Neuronal stem cell (in vitro differentiated cells): ENCODE data around the gene ELANE.

ENCODE experiments used
- DNase-seq: peaks from one replicate; pipeline ENCODE4 v3.0.0-alpha.2; 2013; ENCODE audit warnings: low spot score
- H2AFZ ChIP-seq: one replicate; pipeline ENCODE4 v1.6.1; 2013; ENCODE audit warnings: mild to moderate bottlenecking, low read length, inconsistent platforms
- H2AK5ac ChIP-seq: 2 replicates; pipeline ENCODE4 v1.6.1; 2013; ENCODE audit warnings: low read depth, mild to moderate bottlenecking, inconsistent platforms, low read length, moderate library complexity, mixed read lengths
- H2BK120ac ChIP-seq: 2 replicates; pipeline ENCODE4 v1.6.1; 2013; ENCODE audit warnings: low read depth, mild to moderate bottlenecking, inconsistent platforms, low read length, moderate library complexity, mixed read lengths
- H2BK12ac ChIP-seq: one replicate; pipeline ENCODE4 v1.6.1; 2013; ENCODE audit warnings: low read length, inconsistent platforms
- H2BK15ac ChIP-seq: 2 replicates; pipeline ENCODE4 v1.6.1; 2013; ENCODE audit warnings: mild to moderate bottlenecking, low read length, inconsistent platforms, mixed read lengths
- H2BK5ac ChIP-seq: one replicate; pipeline ENCODE4 v1.6.1; 2013; ENCODE audit warnings: inconsistent platforms, mild to moderate bottlenecking, low read length, moderate library complexity
- H3K14ac ChIP-seq: one replicate; pipeline ENCODE4 v1.6.1; 2013; ENCODE audit warnings: low read length, inconsistent platforms
- H3K18ac ChIP-seq: 2 replicates; pipeline ENCODE4 v1.6.1; 2013; ENCODE audit warnings: low read length, inconsistent platforms
- H3K23ac ChIP-seq: 2 replicates; pipeline ENCODE4 v1.6.1; 2013; ENCODE audit warnings: low read depth, mild to moderate bottlenecking, mixed read lengths, low read length, inconsistent platforms; ENCODE audit not compliant: poor library complexity
- H3K27ac ChIP-seq: replicated peaks from 3 replicates; pipeline ENCODE4 v1.5.1; 2013; ENCODE audit warnings: low read length, inconsistent platforms
- H3K27me3 ChIP-seq, 3 experiments: 2 replicates each; pipeline ENCODE4 v1.6.1; 2013; ENCODE audit warnings: low read length in 3 of 3, mild to moderate bottlenecking in 2 of 3, inconsistent platforms in 1 of 3, low read depth in 1 of 3, mixed read lengths in 1 of 3, moderate library complexity in 1 of 3; ENCODE audit not compliant: control insufficient read depth in 3 of 3, insufficient read depth in 3 of 3
- H3K36me3 ChIP-seq, 2 donors: replicated peaks in 1 of 2; 2 replicates each; pipeline ENCODE4 v1.6.1; 2013; ENCODE audit warnings: low read length in 2 of 2; ENCODE audit not compliant: control insufficient read depth in 2 of 2, insufficient read depth in 2 of 2
- H3K4ac ChIP-seq: 2 replicates; pipeline ENCODE4 v1.6.1; 2013; ENCODE audit warnings: inconsistent platforms, mild to moderate bottlenecking, low read length, moderate library complexity
- H3K4me1 ChIP-seq, 2 donors: 1 replicate in 1 of 2; 2 replicates in 1 of 2; pipeline ENCODE4 v1.6.1; 2013; ENCODE audit warnings: low read length in 2 of 2, low read depth in 1 of 2; ENCODE audit not compliant: control insufficient read depth in 2 of 2, insufficient read depth in 1 of 2
- H3K4me2 ChIP-seq: one replicate; pipeline ENCODE4 v1.6.1; 2013; ENCODE audit warnings: mild to moderate bottlenecking, low read length, inconsistent platforms; ENCODE audit not compliant: insufficient read depth, poor library complexity, severe bottlenecking
- H3K4me3 ChIP-seq, 2 donors: 2 replicates each; pipeline ENCODE4 v1.5.1; 2013; ENCODE audit warnings: low read length in 2 of 2, mild to moderate bottlenecking in 2 of 2, inconsistent platforms in 1 of 2, moderate library complexity in 1 of 2
- H3K79me1 ChIP-seq: one replicate; pipeline ENCODE4 v1.6.1; 2013; ENCODE audit warnings: low read depth, mild to moderate bottlenecking, inconsistent platforms, low read length, moderate library complexity
- H3K9ac ChIP-seq: one replicate; pipeline ENCODE4 v1.6.1; 2013; ENCODE audit warnings: mild to moderate bottlenecking, low read depth, low read length, inconsistent platforms; ENCODE audit not compliant: poor library complexity
- H3K9me3 ChIP-seq, 2 donors: replicated peaks in 1 of 2; 2 replicates each; pipeline versions ENCODE3 to v1.6.1; 2013; ENCODE audit warnings: low read length in 2 of 2, mild to moderate bottlenecking in 2 of 2, inconsistent platforms in 1 of 2, low read depth in 1 of 2, mixed read lengths in 1 of 2, moderate library complexity in 1 of 2; ENCODE audit not compliant: control insufficient read depth in 2 of 2, insufficient read depth in 1 of 2
- H4K8ac ChIP-seq: one replicate; pipeline ENCODE4 v1.6.1; 2013; ENCODE audit warnings: low read depth, mild to moderate bottlenecking, inconsistent platforms, low read length, moderate library complexity
- H4K91ac ChIP-seq: one replicate; pipeline ENCODE4 v1.6.1; 2013; ENCODE audit warnings: low read length, low read depth, mild to moderate bottlenecking, inconsistent platforms; ENCODE audit not compliant: poor library complexity
- WGBS, 2 donors: extraction: QIAGEN DNeasy Blood & Tissue Kit; methylation state at CpG; one replicate each; pipeline ENCODE4 v1.1.7; 2013; ENCODE audit warnings: missing lambda C conversion rate in 2 of 2, mixed read lengths in 1 of 2; ENCODE audit not compliant: insufficient read length in 2 of 2, insufficient replicate concordance in 1 of 2; ENCODE audit errors: extremely low coverage in 2 of 2; 5-methylcytosine and 5-hydroxymethylcytosine counted together

Gene ELANE

DNA sequence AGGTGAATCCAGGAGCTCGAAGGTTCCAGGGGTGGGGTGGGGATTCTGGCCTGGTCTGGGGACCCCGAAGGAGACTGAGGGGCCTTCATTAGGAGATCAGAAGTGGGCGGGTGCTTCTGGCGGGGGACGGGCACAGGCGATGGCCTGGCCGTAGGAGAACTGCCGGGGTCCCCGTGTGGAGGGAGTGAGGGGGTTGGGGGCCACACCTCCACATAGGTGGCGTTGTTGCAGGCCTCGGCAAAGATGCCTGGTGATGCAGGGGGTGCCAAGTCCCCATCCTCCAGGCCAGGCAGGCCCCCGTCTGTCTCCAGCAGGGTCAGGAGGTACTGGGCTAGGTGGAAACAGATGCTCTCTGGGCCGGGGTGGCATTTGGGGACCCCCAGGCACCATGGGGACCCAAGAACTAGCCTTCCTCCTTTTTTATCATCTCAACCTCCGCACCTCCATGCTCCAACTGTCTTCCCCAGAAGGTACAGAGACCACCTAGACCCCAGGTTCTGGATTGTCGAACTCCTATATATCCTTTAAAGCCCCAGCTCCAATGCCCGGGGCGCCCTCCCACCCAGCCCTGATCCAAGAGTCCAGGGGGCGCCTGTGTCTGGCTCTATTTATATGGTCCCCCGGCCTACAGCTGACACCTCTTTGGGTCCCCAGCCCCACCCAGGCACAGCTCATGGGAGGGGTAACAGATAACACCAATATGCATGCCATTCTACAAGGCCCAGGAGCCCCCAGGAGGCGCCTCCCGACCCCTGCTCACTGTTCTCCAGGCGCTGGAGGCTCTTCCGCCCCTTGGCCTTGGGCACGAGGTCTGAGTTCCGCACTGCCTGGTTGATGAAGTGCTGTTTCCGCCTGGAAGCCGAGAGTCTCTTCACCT lies 49.4 kb downstream of the ELANE start:
- H4K91ac ChIP-seq: no peak overlapping the region
- H2AFZ ChIP-seq: no peak overlapping the region
- H2AK5ac ChIP-seq: no peak overlapping the region
- H3K18ac ChIP-seq: no peak overlapping the region
- no peak overlapping the region for H4K8ac ChIP-seq
- no CpG with 5 or more reads among the region's 27 CpGs for WGBS, 2 donors
- no peak overlapping the region for H3K27ac ChIP-seq
- no peak overlapping the region for H3K9ac ChIP-seq
- H3K36me3 ChIP-seq: peaks cover 3 to 49% of the 10 kb centered on the region in 2 donors
- no peak overlapping the region for H3K4me2 ChIP-seq
- peaks cover 13% of the 10 kb centered on the region for H3K79me1 ChIP-seq
- H3K4ac ChIP-seq: peak overlapping the region; percentile 3
- H3K27me3 ChIP-seq: no peaks in the 10 kb centered on the region
- no peak overlapping the region for H2BK12ac ChIP-seq
- H3K9me3 ChIP-seq: no peaks in the 10 kb centered on the region
- H2BK5ac ChIP-seq: peak overlapping the region; percentile 66
- no peak overlapping the region for H2BK120ac ChIP-seq
- no peak for DNase-seq
- no peak overlapping the region for H3K4me3 ChIP-seq
- no peak overlapping the region for H3K14ac ChIP-seq
- no peak overlapping the region for H3K23ac ChIP-seq
- no peak overlapping the region for H2BK15ac ChIP-seq
- peaks cover 5 to 7% of the 10 kb centered on the region in 2 donors for H3K4me1 ChIP-seq

DNA sequence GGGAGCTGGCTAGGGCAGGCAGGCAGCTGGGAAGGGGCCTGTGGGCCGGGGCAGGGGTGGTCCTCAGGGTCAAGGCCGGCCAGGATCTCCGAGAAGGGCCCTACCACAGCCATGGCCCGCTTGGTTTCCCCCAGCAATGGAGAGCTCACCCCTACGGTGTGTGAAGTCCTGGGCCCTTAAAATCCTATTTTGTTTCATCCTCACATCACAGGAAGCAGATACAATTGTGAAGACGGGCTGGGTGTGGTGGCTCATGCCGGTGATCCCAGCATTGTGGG lies 49.9 kb downstream of the ELANE start:
- no peak overlapping the region for H2BK15ac ChIP-seq
- no peaks in the 10 kb centered on the region for H3K9me3 ChIP-seq
- WGBS, 2 donors: no CpG with 5 or more reads among the region's 7 CpGs
- H3K79me1 ChIP-seq: peaks cover 13% of the 10 kb centered on the region
- peaks cover 5 to 7% of the 10 kb centered on the region in 2 donors for H3K4me1 ChIP-seq
- H3K4me3 ChIP-seq: no peak overlapping the region
- H3K4ac ChIP-seq: peak overlapping the region; percentile 3
- H2BK5ac ChIP-seq: no peak overlapping the region
- no peak overlapping the region for H2AFZ ChIP-seq
- H4K8ac ChIP-seq: no peak overlapping the region
- no peak overlapping the region for H3K18ac ChIP-seq
- no peak overlapping the region for H3K14ac ChIP-seq
- H3K23ac ChIP-seq: no peak overlapping the region
- H3K27me3 ChIP-seq: no peaks in the 10 kb centered on the region
- peaks cover 3 to 43% of the 10 kb centered on the region in 2 donors for H3K36me3 ChIP-seq
- H3K4me2 ChIP-seq: no peak overlapping the region
- H2BK12ac ChIP-seq: no peak overlapping the region
- H2BK120ac ChIP-seq: no peak overlapping the region
- no peak overlapping the region for H3K9ac ChIP-seq
- no peak overlapping the region for H3K27ac ChIP-seq
- DNase-seq: no peak
- H4K91ac ChIP-seq: no peak overlapping the region
- H2AK5ac ChIP-seq: no peak overlapping the region

DNA sequence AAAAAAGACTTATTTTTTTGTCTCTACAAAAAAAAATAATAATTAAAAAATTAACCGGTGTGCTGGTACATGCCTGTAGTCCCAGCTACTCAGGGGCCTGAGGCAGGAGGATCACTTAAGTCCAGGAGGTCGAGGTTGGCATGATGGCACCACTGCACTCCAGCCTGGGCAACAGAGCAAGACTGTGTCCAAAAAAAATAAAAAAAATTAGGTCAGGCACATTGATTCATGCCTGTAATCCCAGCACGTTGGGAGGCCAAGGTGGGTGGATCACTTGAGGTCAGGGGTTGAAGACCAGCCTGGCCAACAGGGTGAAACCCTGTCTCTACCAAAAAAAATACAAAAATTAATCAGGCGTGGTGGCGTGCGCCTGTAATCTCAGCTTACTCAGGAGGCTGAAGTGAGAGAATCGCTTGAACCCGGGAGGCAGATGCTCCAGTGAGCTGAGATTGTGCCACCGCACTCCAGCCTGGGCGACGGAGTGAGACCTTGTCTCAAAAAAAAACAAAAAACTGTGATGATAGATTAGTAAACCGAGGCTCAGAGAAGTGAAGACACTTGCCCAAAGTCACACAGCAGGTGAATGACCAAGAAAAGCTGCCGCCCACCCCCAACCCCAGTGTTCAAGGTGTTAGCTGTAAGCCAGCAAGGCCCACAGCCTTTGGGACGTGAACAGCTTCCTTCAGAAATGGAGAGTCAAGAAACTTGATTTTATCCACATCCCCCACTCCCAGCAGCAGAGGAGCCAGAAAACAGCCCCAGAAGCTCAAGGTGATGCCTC lies 50.5 kb downstream of the ELANE start:
- no peak overlapping the region for H3K9ac ChIP-seq
- no peak overlapping the region for H2BK120ac ChIP-seq
- H3K14ac ChIP-seq: no peak overlapping the region
- peaks cover 3 to 37% of the 10 kb centered on the region in 2 donors for H3K36me3 ChIP-seq
- DNase-seq: no peak
- H4K8ac ChIP-seq: no peak overlapping the region
- no peak overlapping the region for H3K4me2 ChIP-seq
- H3K27me3 ChIP-seq: no peaks in the 10 kb centered on the region
- no peak overlapping the region for H2BK15ac ChIP-seq
- H3K23ac ChIP-seq: no peak overlapping the region
- no peak overlapping the region for H3K4me3 ChIP-seq
- no peak overlapping the region for H2BK12ac ChIP-seq
- H2AFZ ChIP-seq: no peak overlapping the region
- no peak overlapping the region for H3K4ac ChIP-seq
- H3K18ac ChIP-seq: no peak overlapping the region
- peaks cover 5 to 7% of the 10 kb centered on the region in 2 donors for H3K4me1 ChIP-seq
- no CpG with 5 or more reads among the region's 14 CpGs for WGBS, 2 donors
- H3K9me3 ChIP-seq: no peaks in the 10 kb centered on the region
- H4K91ac ChIP-seq: no peak overlapping the region
- H3K27ac ChIP-seq: no peak overlapping the region
- no peak overlapping the region for H2AK5ac ChIP-seq
- no peak overlapping the region for H2BK5ac ChIP-seq
- H3K79me1 ChIP-seq: peaks cover 13% of the 10 kb centered on the region

DNA sequence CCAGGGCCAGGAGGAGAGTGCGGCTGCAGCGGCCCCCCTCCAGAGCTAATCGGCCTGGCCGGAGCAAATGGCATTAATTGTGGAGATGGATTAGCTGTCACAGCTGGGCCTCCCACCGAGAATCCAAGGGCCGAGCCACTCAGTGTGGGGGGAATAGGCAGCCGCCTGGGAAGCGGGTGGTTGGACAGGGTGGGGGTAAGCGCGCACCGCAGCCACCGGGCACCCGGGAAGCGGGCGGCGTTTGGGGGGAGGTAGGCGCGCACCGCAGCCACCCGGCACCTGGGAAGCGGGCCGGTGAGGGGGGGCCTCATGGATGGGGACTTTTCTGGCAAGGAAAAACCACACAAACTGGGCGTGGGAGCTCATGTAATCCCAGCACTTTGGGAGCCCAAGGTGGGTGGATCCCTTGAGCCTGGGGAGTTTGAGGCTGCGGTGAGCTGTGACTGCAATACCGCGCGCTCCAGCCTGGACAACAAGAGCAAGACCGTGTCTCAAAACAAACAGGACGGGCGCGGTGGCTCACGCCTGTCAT lies 51.2 kb downstream of the ELANE start:
- peaks cover 3 to 35% of the 10 kb centered on the region in 2 donors for H3K36me3 ChIP-seq
- WGBS, 2 donors: no CpG with 5 or more reads among the region's 32 CpGs

More for the DNA sequence above, 51.2 kb downstream of the ELANE start:
- Histone ChIP-seq H3K4ac (no peak overlapping the region), H2BK12ac (no peak overlapping the region), H2AK5ac (peak overlapping the region; percentile 63), H3K9ac (no peak overlapping the region), H3K18ac (peak overlapping the region; percentile 57), H2AFZ (no peak overlapping the region), H4K8ac (no peak overlapping the region), H2BK15ac (no peak overlapping the region), H3K79me1 (peaks cover 13% of the 10 kb centered on the region), H3K4me1 (peaks cover 5 to 7% of the 10 kb centered on the region in 2 donors), H3K4me2 (peak overlapping the region; percentile 18), H3K27ac (peak overlapping the region; percentile 43), H3K4me3 (no peak overlapping the region), H2BK120ac (no peak overlapping the region), H3K9me3 (no peaks in the 10 kb centered on the region), H3K14ac (no peak overlapping the region), H3K23ac (no peak overlapping the region), H3K27me3 (no peaks in the 10 kb centered on the region), H2BK5ac (no peak overlapping the region), H4K91ac (no peak overlapping the region)
- DNase-seq: no peak
